Activated CD4-positive, alpha-beta T cell treated with anti-CD3 and anti-CD28 coated beads, Interleukin-2, amount 50 U/mL, for 48 hours (primary cell): ENCODE measurements around the gene PSMB10.
"Not testable (repeated sequence)": the region's sequence is repeated elsewhere in the genome, so short reads cannot be mapped to it uniquely, and the experiment has no call there.

Experiments
- DNase-seq, 2 experiments: peaks; one replicate each; pipeline ENCODE4 v3.0.0-alpha.2; 2020

The PSMB10 gene

GRCh38 chr16:67924140-67924906 is 12.3 kb downstream of the PSMB10 start:
- no peak for DNase-seq

- DNase-seq: no peak
Measured at GRCh38 chr16:67923414-67924116, 13.1 kb downstream of the PSMB10 start.

GRCh38 chr16:67922740-67923139 is 13.9 kb downstream of the PSMB10 start:
- no peak for DNase-seq

- DNase-seq: no peak
Measured at GRCh38 chr16:67922221-67922620, 14.4 kb downstream of the PSMB10 start.

GRCh38 chr16:67919622-67920221 is 16.9 kb downstream of the PSMB10 start:
- DNase-seq: no peak

- peak; percentile 50 to 62 for DNase-seq
Measured at GRCh38 chr16:67917852-67918236, 18.8 kb downstream of the PSMB10 start.

GRCh38 chr16:67917140-67917851 is 19.4 kb downstream of the PSMB10 start:
- no peak for DNase-seq

- DNase-seq: no peak
Measured at GRCh38 chr16:67915831-67916723, 20.6 kb downstream of the PSMB10 start.

- not testable (repeated sequence) for DNase-seq
Measured at GRCh38 chr16:67915496-67915769, 21.2 kb downstream of the PSMB10 start.

- no peak for DNase-seq
Measured at GRCh38 chr16:67914758-67915495, 21.7 kb downstream of the PSMB10 start.

GRCh38 chr16:67910158-67910557 is 26.5 kb downstream of the PSMB10 start:
- DNase-seq: no peak

GRCh38 chr16:67909056-67909742 is 27.5 kb downstream of the PSMB10 start:
- DNase-seq: no peak

- DNase-seq: no peak
Measured at GRCh38 chr16:67907397-67908180, 29.1 kb downstream of the PSMB10 start.

GRCh38 chr16:67902831-67903230 is 33.8 kb downstream of the PSMB10 start:
- DNase-seq: no peak

- DNase-seq: no peak
Measured at GRCh38 chr16:67901734-67902133, 34.9 kb downstream of the PSMB10 start.

GRCh38 chr16:67897231-67897630 is 39.4 kb downstream of the PSMB10 start:
- no peak for DNase-seq

GRCh38 chr16:67893743-67894399 is 42.8 kb downstream of the PSMB10 start:
- no peak for DNase-seq

- DNase-seq: peak; percentile 97
Measured at GRCh38 chr16:67892899-67893742, 43.5 kb downstream of the PSMB10 start, which contains the start of gene PSKH1. PSKH1 (plus strand) TSS chr16:67893254; CDS start chr16:67908750, 15,496 bp downstream.

- no peak for DNase-seq
Measured at GRCh38 chr16:67892375-67892774, 44.3 kb downstream of the PSMB10 start.
